ENCODE data around the gene TMEM18. TPM values are rescaled to one million over a fixed set of nuclear protein-coding genes. Genes with fewer than 3 reads are reported as not detected.

The TMEM18 gene
- total and polyA plus RNA-seq, 9 of the 15 experiments (the other 6 are each of a cell fraction or from before 2014, with no cell fraction given) = 12.8 to 55.9 (median 21.8) TPM

- peaks cover 6 to 15% of the 10 kb centered on the region in 2 experiments; a peak in 4 of 5 replicates for H3K4me1 ChIP-seq (replicated peaks in 1 of 2; ENCODE audit: control insufficient read depth in 2 of 2, insufficient read depth in 2 of 2, low read length in 2 of 2)
Measured at GRCh38 chr2:672606-672905, 4.7 kb downstream of the TMEM18 start.

More at GRCh38 chr2:672606-672905, 4.7 kb downstream of the TMEM18 start:
- Histone ChIP-seq H3K9me1 (ENCODE audit: control insufficient read depth, insufficient read depth, low read length) (peaks cover 12% of the 10 kb centered on the region), H3K9ac (ENCODE audit: insufficient read depth in 1 of 2, low read depth in 2 of 2, low read length in 2 of 2) (no peak overlapping the region), H3K4me2 (ENCODE audit: insufficient read depth, low read length) (no peak overlapping the region), H3K79me2 (ENCODE audit: control insufficient read depth, insufficient read depth, low read length) (peaks cover 36% of the 10 kb centered on the region), H3K9me3 (replicated peaks; ENCODE audit: control insufficient read depth, insufficient read depth, low read depth, low read length) (no peaks in the 10 kb centered on the region; the same call in 1 of the 2 replicates), H3K36me3 (ENCODE audit: control insufficient read depth, insufficient read depth, low read length) (peaks cover 71% of the 10 kb centered on the region), H2AFZ (ENCODE audit: low read depth, low read length) (no peak overlapping the region), H3K4me3 (no peak overlapping the region), H3K27me3 (ENCODE audit: control insufficient read depth in 2 of 2, insufficient read depth in 2 of 2, low read length in 2 of 2) (no peaks in the 10 kb centered on the region), H4K20me1 (replicated peaks; ENCODE audit: control insufficient read depth, insufficient read depth, low read length) (peaks cover 24% of the 10 kb centered on the region), H3K27ac (ENCODE audit: extremely low read depth, low read depth, low read length) (no peak overlapping the region)
- ChIA-PET CTCF (ENCODE audit: low intra/inter-chr PET ratio) (no interaction called here), POLR2A (no interaction called here)
- intact Hi-C loops (cut with micrococcal nuclease) = no loop called here
- WGBS (ENCODE audit: insufficient coverage, low coverage, missing lambda C conversion rate) = 97% methylated on average over 13 of the region's 13 CpGs
- DNase-seq (ENCODE audit: extremely low read depth in 1 of 4, low spot score in 3 of 4) = no peak
- no peak for TF ChIP-seq ZNF445 (CRISPR knock-in tag; IDR thresholded peaks at IDR 0.05; ENCODE audit: low read depth)
- no peak for TF ChIP-seq NELFE (IDR thresholded peaks at IDR 0.05; ENCODE audit: insufficient read depth, insufficient read length)
- TF ChIP-seq YY1 (IDR thresholded peaks at IDR 0.05; ENCODE audit: borderline replicate concordance in 1 of 3, control insufficient read depth in 1 of 3, extremely low read depth in 1 of 3, insufficient read depth in 3 of 3, insufficient read length in 1 of 3, insufficient replicate concordance in 2 of 3, low read depth in 1 of 3, low read length in 2 of 3) = no peak
- TF ChIP-seq ZNF146 (CRISPR knock-in tag; IDR thresholded peaks at IDR 0.05; ENCODE audit: unreplicated experiment) = no peak
- TF ChIP-seq HDAC2 (IDR thresholded peaks at IDR 0.05) = no peak
- TF ChIP-seq ZBED1 (IDR thresholded peaks at IDR 0.05) = no peak
- no peak for TF ChIP-seq ZNF318 (IDR thresholded peaks at IDR 0.05; ENCODE audit: borderline replicate concordance in 1 of 2, low read depth in 1 of 2)
- no peak for TF ChIP-seq HSF4 (CRISPR knock-in tag; IDR thresholded peaks at IDR 0.05; ENCODE audit: borderline replicate concordance)
- TF ChIP-seq TAF15 (IDR thresholded peaks at IDR 0.05; ENCODE audit: low read depth, low read length) = no peak
- no peak for TF ChIP-seq KDM2B (CRISPR knock-in tag; IDR thresholded peaks at IDR 0.05)
- BruUV-seq (replicated peaks) = no TSS peak
- in situ Hi-C loops (cut with MboI) = no loop called here
- FAIRE-seq = no peak
- ATAC-seq = no peak

Data from K562 (cell line).